ENCODE measurements around the gene PROCR. TPM values are rescaled to one million over a fixed set of nuclear protein-coding genes. Genes with fewer than 3 reads are reported as not detected.

PROCR gene
- total RNA-seq, 1 experiment from 2014 or later = 52.0 TPM

DNA sequence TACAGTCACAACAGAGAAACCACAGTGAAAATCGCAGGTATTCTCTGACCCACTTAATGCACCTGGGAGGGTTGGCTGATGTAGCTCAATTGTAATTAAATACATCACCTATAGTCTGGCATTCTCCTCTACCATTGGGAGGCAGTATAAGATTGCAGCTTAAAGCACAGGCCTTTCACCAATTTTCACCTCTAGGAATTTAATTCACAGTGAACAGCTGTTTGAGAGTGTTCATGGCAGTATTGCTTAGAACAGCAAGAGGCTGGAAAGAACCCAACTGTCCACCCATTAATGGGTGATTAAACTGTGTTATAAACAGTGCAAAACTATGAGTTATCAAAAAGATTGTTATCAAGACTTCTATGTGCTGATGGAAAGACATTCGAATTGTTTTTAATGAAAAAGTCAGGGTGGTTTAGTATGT is 26.7 kb upstream of the PROCR start:
- Histone ChIP-seq H3K36me3 (ENCODE audit: control insufficient read depth in 1 of 2, insufficient read depth in 2 of 2, low read length in 2 of 2) (peaks cover 5 to 15% of the 10 kb centered on the region in 2 experiments; a peak in 3 of 4 replicates), H4K20me1 (ENCODE audit: insufficient read depth) (no peaks in the 10 kb centered on the region), H3K4me2 (ENCODE audit: low read length) (no peak overlapping the region), H2AFZ (ENCODE audit: low read depth, low read length, poor library complexity, severe bottlenecking) (no peak overlapping the region), H3K4me1 (ENCODE audit: control insufficient read depth in 1 of 2, insufficient read depth in 2 of 2, low read length in 2 of 2) (peaks cover 3 to 12% of the 10 kb centered on the region in 2 experiments; a peak in 2 of 4 replicates), H3K9me2 (ENCODE audit: insufficient read depth) (no peaks in the 10 kb centered on the region), H3K27ac (ENCODE audit: low read depth, low read length) (no peak overlapping the region), H3K4me3 (replicated peaks in 1 of 2; ENCODE audit: low read depth in 1 of 2, low read length in 2 of 2) (no peak overlapping the region), H3K9me3 (ENCODE audit: control insufficient read depth in 1 of 2, insufficient read depth in 1 of 2, low read depth in 1 of 2, low read length in 2 of 2) (no peaks in the 10 kb centered on the region), H3K9ac (ENCODE audit: low read length) (no peak overlapping the region), H3K79me2 (ENCODE audit: insufficient read depth, low read length) (peaks cover 6% of the 10 kb centered on the region; the same call in 1 of the 2 replicates), H3K27me3 (ENCODE audit: insufficient read depth, low read length) (no peaks in the 10 kb centered on the region)
- CTCF ChIA-PET = interaction anchor here (0.6 to 3.5 kb wide), 32 partner anchors 9 to 574 kb away, joined by 3 to 29 read pairs (median 5); partner anchors contain the start of genes CEP250, EIF6, MMP24OS and PROCR
- DNase-seq (ENCODE audit: low read depth, low spot score) = peak; percentile 47
- TF ChIP-seq CTCF (IDR thresholded peaks at IDR 0.05 in 2 of 3, conservative IDR thresholded peaks at IDR 0.05 in 1 of 3; ENCODE audit: borderline replicate concordance in 1 of 3, insufficient read depth in 1 of 3, low read depth in 2 of 3, low read length in 2 of 3) (peak; percentile 71 to 88 (median 76)), RAD21 (IDR thresholded peaks at IDR 0.05; ENCODE audit: low read depth) (peak; percentile 95), POLR2AphosphoS5 (IDR thresholded peaks at IDR 0.05; ENCODE audit: low read depth, low read length) (no peak)
- no TSS peak for BruUV-seq (replicated peaks)
- peak; percentile 30 for ATAC-seq
- RAD21 ChIA-PET (ENCODE audit: low non-redundant PET in 1 of 2, low total read pairs in 2 of 2, uncharacterized antibody in 2 of 2, unreplicated experiment in 2 of 2) = interaction anchor here (0.6 to 1.2 kb wide), 8 partner anchors 49 to 310 kb away, joined by 3 to 7 read pairs (median 4); partner anchors contain the start of gene EIF6 (in 1 of the 2)
- POLR2A ChIA-PET = interaction anchor here (0.8 to 1.0 kb wide), 2 partner anchors 29 to 120 kb away, joined by 3 to 4 read pairs; no protein-coding TSS in a partner anchor
- intact Hi-C loops (cut with micrococcal nuclease) = loop anchor here (1.0 to 5.0 kb wide), 5 partner anchors 53 to 302 kb away; partner anchors contain the start of gene TRPC4AP
